ENCODE measurements around the gene UNC80.

The UNC80 gene

DNA sequence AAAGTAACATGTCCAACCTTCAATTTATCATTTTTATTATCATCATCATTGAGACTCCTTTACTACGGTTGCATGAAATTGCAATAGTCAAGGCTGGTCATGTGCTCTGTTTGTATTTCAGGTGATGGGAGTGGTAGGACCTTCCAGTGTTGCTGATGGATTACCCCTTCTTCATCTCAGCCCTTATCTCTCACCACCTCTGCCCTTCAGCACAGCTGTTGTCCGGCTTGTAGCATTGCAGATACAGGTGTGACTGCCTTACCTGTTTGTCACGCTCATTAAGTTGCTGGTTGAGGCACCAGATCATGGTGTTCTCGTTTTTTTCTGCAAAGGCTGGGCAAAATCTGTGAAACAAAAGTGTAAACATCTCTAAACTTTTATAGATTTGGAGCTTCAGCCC lies 199.1 kb downstream of the UNC80 start:
- no peak for DNase-seq (ENCODE audit: low read depth)

GRCh38 chr2:209973328-209973727 lies 201.7 kb downstream of the UNC80 start:
- no peak for TF ChIP-seq CTCF (IDR thresholded peaks at IDR 0.05; ENCODE audit: insufficient read depth, low read depth, low read length, missing control alignments)
- no peak for DNase-seq (ENCODE audit: low read depth)
- H3K4me3 ChIP-seq (ENCODE audit: low read depth, low read length), result no peak overlapping the region

More for the DNA sequence above, 199.1 kb downstream of the UNC80 start:
- H3K4me3 ChIP-seq (ENCODE audit: low read depth, low read length), result no peak overlapping the region
- TF ChIP-seq CTCF (IDR thresholded peaks at IDR 0.05; ENCODE audit: insufficient read depth, low read depth, low read length, missing control alignments), result no peak

- no peak for TF ChIP-seq CTCF (IDR thresholded peaks at IDR 0.05; ENCODE audit: insufficient read depth, low read depth, low read length, missing control alignments)
- no peak for DNase-seq (ENCODE audit: low read depth)
- no peak overlapping the region for H3K4me3 ChIP-seq (ENCODE audit: low read depth, low read length)
Observed at GRCh38 chr2:209974576-209974975, 202.9 kb downstream of the UNC80 start.

DNA sequence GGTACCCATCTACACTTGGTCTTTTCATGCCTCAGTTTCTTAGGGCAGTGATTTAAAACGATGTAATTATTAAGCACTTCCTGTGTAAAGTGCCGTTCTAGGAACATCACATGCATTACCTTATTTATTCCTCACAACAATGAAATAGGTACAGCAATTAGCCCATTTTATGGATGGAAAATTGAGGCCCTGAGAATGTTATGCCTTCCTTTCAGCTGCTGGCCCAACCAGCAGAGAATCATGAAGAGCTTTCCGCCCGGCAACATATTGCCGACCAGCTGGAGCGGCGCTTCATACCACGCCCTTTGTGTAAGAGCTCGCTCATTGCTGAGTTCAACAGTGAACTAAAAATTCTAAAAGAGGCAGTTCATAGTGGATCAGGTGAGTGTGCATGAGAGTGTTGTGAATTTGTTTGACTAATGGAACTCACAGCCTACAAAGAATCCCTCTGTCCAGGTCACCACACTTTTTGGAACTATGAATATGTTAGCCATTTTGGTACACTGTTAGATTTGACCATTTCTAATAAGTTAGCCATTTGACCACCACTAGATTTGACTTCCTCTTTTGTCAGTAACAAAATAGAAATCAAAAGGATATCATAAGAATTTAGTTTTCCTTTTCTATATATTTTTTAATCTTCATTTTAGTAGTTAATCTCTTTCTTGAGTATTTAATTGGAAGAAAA lies 205.2 kb downstream of the UNC80 start:
- no peak for TF ChIP-seq CTCF (IDR thresholded peaks at IDR 0.05; ENCODE audit: insufficient read depth, low read depth, low read length, missing control alignments)
- no peak overlapping the region for H3K4me3 ChIP-seq (ENCODE audit: low read depth, low read length)
- DNase-seq (ENCODE audit: low read depth), result no peak

DNA sequence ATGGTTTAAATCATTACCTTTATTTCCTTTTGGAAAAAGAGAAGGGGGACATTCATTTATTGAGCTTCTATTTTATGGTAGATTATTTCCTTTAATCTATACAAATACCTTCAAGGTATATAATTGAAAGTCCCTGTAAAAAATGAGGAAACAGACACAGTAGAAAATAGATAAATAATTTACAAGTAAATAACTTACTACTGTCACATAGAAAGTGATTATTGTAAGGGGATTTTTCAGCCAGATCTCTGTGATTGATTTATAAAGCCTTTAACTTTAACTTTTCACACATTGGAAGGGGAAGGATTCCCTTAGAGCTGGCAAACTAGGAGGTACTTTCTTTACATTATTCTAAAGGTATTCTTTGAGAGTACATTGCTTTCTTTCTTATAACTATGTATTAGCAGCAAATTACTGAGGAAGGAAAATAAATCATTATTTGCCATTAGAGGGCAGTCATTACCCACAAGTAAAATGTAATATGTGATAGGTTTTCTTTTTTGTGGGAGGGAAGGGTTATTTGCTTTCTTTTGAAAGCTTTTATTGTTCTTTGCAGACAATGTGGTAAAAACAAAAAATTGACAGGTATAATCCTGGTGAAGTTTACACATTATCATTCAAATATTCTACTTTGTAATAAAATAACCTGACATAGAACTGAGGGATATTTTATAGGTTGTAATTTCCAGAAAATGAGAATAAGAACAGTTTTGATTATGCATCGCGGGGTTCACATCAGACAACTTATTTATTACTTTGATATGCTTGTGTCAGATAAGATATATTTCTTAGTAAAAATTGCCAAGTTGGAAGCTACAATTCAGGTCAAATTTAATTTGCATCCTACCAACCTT lies 206.0 kb downstream of the UNC80 start:
- no peak for TF ChIP-seq CTCF (IDR thresholded peaks at IDR 0.05; ENCODE audit: insufficient read depth, low read depth, low read length, missing control alignments)
- peak; percentile 40 for DNase-seq (ENCODE audit: low read depth)
- no peak overlapping the region for H3K4me3 ChIP-seq (ENCODE audit: low read depth, low read length)

- TF ChIP-seq CTCF (IDR thresholded peaks at IDR 0.05; ENCODE audit: insufficient read depth, low read depth, low read length, missing control alignments), result no peak
- no peak overlapping the region for H3K4me3 ChIP-seq (ENCODE audit: low read depth, low read length)
- DNase-seq (ENCODE audit: low read depth), result no peak
Observed at GRCh38 chr2:209984291-209984690, 212.7 kb downstream of the UNC80 start.

Data from GM12865 (cell line).